Neuron (in vitro differentiated cells): ENCODE results near the gene WRNIP1.

ENCODE experiments used
- H2AFZ ChIP-seq: one replicate; pipeline ENCODE4 v1.6.1; 2013; ENCODE audit warnings: low read depth, mild to moderate bottlenecking, inconsistent platforms, low read length, moderate library complexity
- H3K27me3 ChIP-seq: one replicate; pipeline ENCODE4 v1.6.1; 2013; ENCODE audit warnings: low read length; ENCODE audit not compliant: insufficient read depth
- H3K36me3 ChIP-seq: one replicate; pipeline ENCODE4 v1.6.1; 2013; ENCODE audit warnings: low read length; ENCODE audit not compliant: insufficient read depth
- H3K4me1 ChIP-seq: one replicate; pipeline ENCODE4 v1.6.1; 2013; ENCODE audit warnings: low read length; ENCODE audit not compliant: insufficient read depth
- H3K4me3 ChIP-seq: 2 replicates; pipeline ENCODE4 v1.5.1; 2013; ENCODE audit warnings: mild to moderate bottlenecking, low read length, moderate library complexity
- H3K9me3 ChIP-seq: one replicate; pipeline ENCODE4 v1.6.1; 2013; ENCODE audit warnings: low read length

The WRNIP1 gene

GRCh38 chr6:2770171-2770570 is 5.0 kb downstream of the WRNIP1 start:
- Histone ChIP-seq H3K9me3 (peaks cover 6% of the 10 kb centered on the region), H3K36me3 (peaks cover 40% of the 10 kb centered on the region), H3K27me3 (no peaks in the 10 kb centered on the region), H3K4me1 (peaks cover 14% of the 10 kb centered on the region), H2AFZ (no peak overlapping the region), H3K4me3 (no peak overlapping the region)

- Histone ChIP-seq H2AFZ (no peak overlapping the region), H3K4me3 (no peak overlapping the region), H3K4me1 (peaks cover 14% of the 10 kb centered on the region), H3K27me3 (no peaks in the 10 kb centered on the region), H3K36me3 (peaks cover 41% of the 10 kb centered on the region), H3K9me3 (peaks cover 6% of the 10 kb centered on the region)
Observed at GRCh38 chr6:2771079-2771478, 5.9 kb downstream of the WRNIP1 start.

- Histone ChIP-seq H3K4me1 (peaks cover 4% of the 10 kb centered on the region), H3K36me3 (peaks cover 41% of the 10 kb centered on the region), H3K27me3 (no peaks in the 10 kb centered on the region), H2AFZ (no peak overlapping the region), H3K9me3 (peaks cover 6% of the 10 kb centered on the region), H3K4me3 (no peak overlapping the region)
Observed at GRCh38 chr6:2772840-2773239, 7.6 kb downstream of the WRNIP1 start.

- no peak overlapping the region for H3K4me3 ChIP-seq
- no peak overlapping the region for H2AFZ ChIP-seq
- H3K9me3 ChIP-seq = peaks cover 6% of the 10 kb centered on the region
- no peaks in the 10 kb centered on the region for H3K27me3 ChIP-seq
- peaks cover 41% of the 10 kb centered on the region for H3K36me3 ChIP-seq
- no peaks in the 10 kb centered on the region for H3K4me1 ChIP-seq
Observed at GRCh38 chr6:2773449-2773848, 8.3 kb downstream of the WRNIP1 start.

GRCh38 chr6:2775003-2775402 is 9.8 kb downstream of the WRNIP1 start:
- H3K4me1 ChIP-seq = no peaks in the 10 kb centered on the region
- no peak overlapping the region for H3K4me3 ChIP-seq
- H3K9me3 ChIP-seq = peaks cover 5% of the 10 kb centered on the region
- peaks cover 50% of the 10 kb centered on the region for H3K36me3 ChIP-seq
- no peaks in the 10 kb centered on the region for H3K27me3 ChIP-seq
- no peak overlapping the region for H2AFZ ChIP-seq

GRCh38 chr6:2777249-2777648 is 12.1 kb downstream of the WRNIP1 start:
- Histone ChIP-seq H3K4me1 (no peaks in the 10 kb centered on the region), H3K27me3 (no peaks in the 10 kb centered on the region), H3K4me3 (no peak overlapping the region), H3K9me3 (peaks cover 3% of the 10 kb centered on the region), H2AFZ (no peak overlapping the region), H3K36me3 (peaks cover 49% of the 10 kb centered on the region)

GRCh38 chr6:2780102-2780737 is 15.0 kb downstream of the WRNIP1 start:
- H3K9me3 ChIP-seq = no peaks in the 10 kb centered on the region
- H2AFZ ChIP-seq = no peak overlapping the region
- no peaks in the 10 kb centered on the region for H3K27me3 ChIP-seq
- no peaks in the 10 kb centered on the region for H3K4me1 ChIP-seq
- H3K4me3 ChIP-seq = no peak overlapping the region
- peaks cover 39% of the 10 kb centered on the region for H3K36me3 ChIP-seq

GRCh38 chr6:2781685-2782355 is 16.6 kb downstream of the WRNIP1 start:
- no peak overlapping the region for H2AFZ ChIP-seq
- H3K27me3 ChIP-seq = no peaks in the 10 kb centered on the region
- H3K4me1 ChIP-seq = no peaks in the 10 kb centered on the region
- H3K4me3 ChIP-seq = no peak overlapping the region
- peaks cover 43% of the 10 kb centered on the region for H3K36me3 ChIP-seq
- H3K9me3 ChIP-seq = no peaks in the 10 kb centered on the region

- Histone ChIP-seq H3K4me3 (no peak overlapping the region), H3K36me3 (peaks cover 43% of the 10 kb centered on the region), H3K27me3 (no peaks in the 10 kb centered on the region), H3K4me1 (no peaks in the 10 kb centered on the region), H3K9me3 (no peaks in the 10 kb centered on the region), H2AFZ (no peak overlapping the region)
Observed at GRCh38 chr6:2782356-2782708, 17.1 kb downstream of the WRNIP1 start.

GRCh38 chr6:2782825-2783187 is 17.6 kb downstream of the WRNIP1 start:
- Histone ChIP-seq H3K9me3 (no peaks in the 10 kb centered on the region), H3K4me3 (no peak overlapping the region), H3K27me3 (no peaks in the 10 kb centered on the region), H3K4me1 (no peaks in the 10 kb centered on the region), H2AFZ (no peak overlapping the region), H3K36me3 (peaks cover 46% of the 10 kb centered on the region)

- Histone ChIP-seq H3K9me3 (no peaks in the 10 kb centered on the region), H3K4me1 (no peaks in the 10 kb centered on the region), H3K4me3 (no peak overlapping the region), H2AFZ (no peak overlapping the region), H3K36me3 (peaks cover 46% of the 10 kb centered on the region), H3K27me3 (no peaks in the 10 kb centered on the region)
Observed at GRCh38 chr6:2783188-2783963, 18.2 kb downstream of the WRNIP1 start.

GRCh38 chr6:2784061-2784460 is 18.9 kb downstream of the WRNIP1 start:
- H2AFZ ChIP-seq = no peak overlapping the region
- peaks cover 43% of the 10 kb centered on the region for H3K36me3 ChIP-seq
- no peaks in the 10 kb centered on the region for H3K9me3 ChIP-seq
- no peaks in the 10 kb centered on the region for H3K27me3 ChIP-seq
- no peaks in the 10 kb centered on the region for H3K4me1 ChIP-seq
- no peak overlapping the region for H3K4me3 ChIP-seq

- no peaks in the 10 kb centered on the region for H3K9me3 ChIP-seq
- no peaks in the 10 kb centered on the region for H3K27me3 ChIP-seq
- H3K4me1 ChIP-seq = no peaks in the 10 kb centered on the region
- no peak overlapping the region for H2AFZ ChIP-seq
- H3K4me3 ChIP-seq = no peak overlapping the region
- H3K36me3 ChIP-seq = peaks cover 36% of the 10 kb centered on the region
Observed at GRCh38 chr6:2784930-2785329, 19.7 kb downstream of the WRNIP1 start.
